GM21367 (cell line): ENCODE results near the gene MAMSTR.
"Not testable (repeated sequence)": the region's sequence is repeated elsewhere in the genome, so short reads cannot be mapped to it uniquely, and the experiment has no call there.

ENCODE experiments used
- ATAC-seq: cut with Tn5 transposase; IDR thresholded peaks from one replicate; pipeline ENCODE4 v1.9.1; 2021; ENCODE audit not compliant: unreplicated experiment

Gene MAMSTR

GRCh38 chr19:48686637-48687036, 32.9 kb downstream of the MAMSTR start:
- not testable (repeated sequence) for ATAC-seq

DNA sequence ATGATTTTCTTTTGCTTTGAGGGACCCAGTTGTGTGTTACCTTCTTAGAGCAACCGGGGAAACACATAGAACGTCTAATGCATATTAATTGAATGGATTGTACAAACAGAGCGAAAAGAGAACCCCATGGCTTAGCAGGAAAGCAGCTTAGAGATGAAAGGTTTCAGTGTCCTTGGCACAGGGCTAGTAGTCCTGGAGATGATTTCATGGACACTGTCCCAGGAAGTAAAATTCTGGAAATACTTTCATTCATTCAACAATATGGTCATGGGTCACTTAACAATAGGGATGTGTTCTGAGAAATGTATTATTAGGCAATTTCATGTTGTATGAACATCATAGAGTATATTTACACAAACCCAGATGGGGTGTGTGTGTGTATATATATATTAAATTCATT, 33.4 kb downstream of the MAMSTR start:
- no peak for ATAC-seq

DNA sequence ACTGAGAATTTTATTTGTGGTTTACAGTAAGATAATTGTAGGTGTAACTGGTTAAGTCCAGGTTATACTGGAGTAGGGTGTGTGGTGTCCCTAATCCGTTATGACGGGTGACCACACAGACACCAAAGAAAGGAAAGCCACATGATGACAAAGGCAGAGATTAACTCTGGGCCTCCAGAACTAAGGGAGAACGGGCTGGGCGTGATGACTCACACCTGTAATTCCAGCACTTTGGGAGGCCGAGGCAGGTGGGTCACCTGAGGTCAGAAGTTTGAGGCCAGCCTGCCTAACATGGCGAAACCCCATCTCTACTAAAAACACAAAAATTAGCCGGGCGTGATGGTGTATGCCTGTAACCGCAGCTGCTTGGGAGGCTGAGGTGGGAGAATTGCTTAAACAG, 33.9 kb downstream of the MAMSTR start:
- ATAC-seq, result no peak

- ATAC-seq, result no peak
Observed at GRCh38 chr19:48683349-48683748, 36.2 kb downstream of the MAMSTR start.

DNA sequence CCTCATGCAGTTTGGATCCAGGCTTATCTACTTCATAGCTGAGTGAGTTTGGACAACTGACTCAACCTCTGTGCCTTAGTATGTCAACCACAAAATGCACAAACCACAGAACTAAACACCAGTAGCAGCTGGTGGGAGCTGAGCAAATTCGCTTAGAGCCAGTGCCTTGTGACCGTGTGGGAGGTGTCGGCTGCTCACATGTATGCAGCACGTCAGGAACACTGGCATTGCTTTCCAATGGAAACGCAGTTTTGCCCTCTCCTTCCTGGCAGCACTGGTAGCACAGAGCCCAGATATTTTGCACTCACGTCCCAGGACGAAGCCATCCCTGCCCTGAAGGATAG, 38.4 kb downstream of the MAMSTR start:
- no peak for ATAC-seq

DNA sequence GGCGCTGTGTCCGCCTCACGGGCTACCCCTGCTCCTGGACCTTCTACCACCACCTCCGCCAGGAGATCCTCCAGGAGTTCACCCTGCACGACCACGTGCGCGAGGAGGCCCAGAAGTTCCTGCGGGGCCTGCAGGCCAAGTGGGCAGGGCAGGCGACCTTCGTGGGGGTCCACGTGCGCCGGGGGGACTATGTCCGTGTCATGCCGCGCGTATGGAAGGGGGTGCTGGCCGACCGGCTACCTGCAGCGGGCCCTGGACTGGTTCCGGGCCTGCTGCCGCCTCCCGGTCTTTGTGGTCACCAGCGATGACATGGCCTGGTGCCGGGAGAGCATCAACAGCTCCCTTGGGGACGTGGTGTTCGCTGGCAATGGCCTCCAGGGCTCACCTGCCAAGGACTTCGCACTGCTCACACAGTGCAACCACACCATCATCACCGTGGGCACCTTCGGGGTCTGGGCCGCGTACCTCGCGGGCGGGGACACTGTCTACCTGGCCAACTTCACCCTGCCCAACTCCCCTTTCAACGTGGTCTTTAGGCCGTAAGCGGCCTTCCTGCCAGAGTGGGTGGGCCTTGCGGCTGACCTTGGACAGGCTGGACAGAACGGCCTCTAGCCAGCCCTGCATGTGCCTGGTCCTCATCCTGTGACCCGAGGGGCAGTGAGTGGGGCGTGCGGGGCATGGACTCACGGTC, 38.9 kb downstream of the MAMSTR start:
- ATAC-seq, result no peak

DNA sequence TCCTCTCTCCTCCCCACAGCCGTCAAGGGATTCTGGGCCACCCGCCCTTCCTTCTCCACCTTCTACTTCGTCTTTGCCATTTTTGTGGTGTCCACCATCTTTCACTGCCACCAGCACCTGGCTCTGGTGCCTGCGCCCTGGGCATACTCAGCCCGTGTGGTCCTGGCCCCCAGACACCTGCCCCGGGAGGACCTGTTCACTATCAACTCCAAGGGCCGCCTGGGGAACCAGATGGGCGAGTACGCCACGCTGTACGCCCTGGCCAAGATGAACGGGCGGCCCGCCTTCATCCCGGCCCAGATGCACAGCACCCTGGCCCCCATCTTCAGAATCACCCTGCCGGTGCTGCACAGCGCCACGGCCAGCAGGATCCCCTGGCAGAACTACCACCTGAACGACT, 39.5 kb downstream of the MAMSTR start:
- not testable (repeated sequence) for ATAC-seq

GRCh38 chr19:48678201-48678600, 41.3 kb downstream of the MAMSTR start:
- no peak for ATAC-seq

GRCh38 chr19:48676887-48677286, 42.6 kb downstream of the MAMSTR start:
- ATAC-seq, result no peak

DNA sequence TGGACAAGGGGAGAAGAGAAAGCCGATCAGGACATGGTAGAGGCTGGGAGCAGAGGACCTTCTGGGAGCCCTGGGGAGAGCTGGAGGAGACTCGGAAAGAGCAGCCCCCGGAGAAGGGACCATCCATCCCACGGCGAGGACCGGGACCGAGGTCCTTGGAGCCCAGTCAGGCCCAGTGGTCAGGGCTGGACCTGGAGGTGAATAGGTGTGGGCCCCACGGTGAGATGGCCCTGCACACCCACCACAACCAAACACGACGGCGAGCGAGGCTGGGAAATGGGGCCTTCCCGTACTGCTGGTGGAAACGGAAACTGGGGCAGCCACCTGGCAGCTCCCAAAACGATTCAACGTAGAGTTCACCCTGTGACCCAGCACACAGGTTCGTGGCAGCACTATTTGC, 43.0 kb downstream of the MAMSTR start:
- no peak for ATAC-seq

DNA sequence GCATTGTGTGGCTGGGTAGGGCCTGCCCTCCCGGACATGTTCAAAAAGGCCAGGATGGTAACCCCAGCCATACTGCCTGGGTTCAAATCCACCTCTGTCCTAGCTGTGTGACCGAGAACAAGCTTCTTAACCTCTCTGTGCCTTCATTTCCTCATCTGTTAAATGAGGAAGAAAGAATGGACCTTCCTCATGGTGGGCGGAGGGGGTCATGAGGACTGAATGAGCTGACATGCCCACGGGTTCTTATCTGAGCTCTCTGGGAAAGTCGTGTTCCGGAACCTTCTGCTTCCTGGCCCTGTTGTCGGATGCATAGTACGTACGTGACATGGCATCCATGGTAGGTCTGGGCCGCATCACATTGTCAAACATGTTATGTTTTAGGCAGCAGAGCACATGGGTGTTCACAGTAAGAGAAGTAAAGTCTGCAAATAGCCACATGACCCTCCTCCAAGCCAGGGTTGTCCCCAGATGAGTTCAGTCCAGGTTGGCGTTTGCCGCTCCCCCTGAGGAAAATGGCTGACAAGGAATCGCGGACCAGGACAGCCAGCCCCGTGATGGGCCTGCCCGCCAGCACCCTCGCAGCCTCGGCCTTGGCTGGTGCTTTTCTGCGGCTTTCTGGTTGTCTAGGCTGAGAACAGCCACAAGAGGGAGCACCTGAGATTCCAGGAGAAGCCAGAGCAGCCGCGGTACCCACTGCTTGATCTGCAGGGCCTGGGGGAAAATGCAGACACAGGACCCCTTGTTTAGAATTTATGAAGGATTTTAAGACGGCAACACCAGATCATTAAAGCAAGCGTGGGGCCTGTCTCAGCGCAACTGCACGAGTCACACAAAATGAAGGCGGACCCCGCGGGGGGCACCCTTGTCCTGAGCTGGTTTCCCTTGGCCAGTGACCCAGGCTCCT, 44.4 kb downstream of the MAMSTR start:
- ATAC-seq, result no peak

- no peak for ATAC-seq
Observed at GRCh38 chr19:48674216-48674809, 45.2 kb downstream of the MAMSTR start.

DNA sequence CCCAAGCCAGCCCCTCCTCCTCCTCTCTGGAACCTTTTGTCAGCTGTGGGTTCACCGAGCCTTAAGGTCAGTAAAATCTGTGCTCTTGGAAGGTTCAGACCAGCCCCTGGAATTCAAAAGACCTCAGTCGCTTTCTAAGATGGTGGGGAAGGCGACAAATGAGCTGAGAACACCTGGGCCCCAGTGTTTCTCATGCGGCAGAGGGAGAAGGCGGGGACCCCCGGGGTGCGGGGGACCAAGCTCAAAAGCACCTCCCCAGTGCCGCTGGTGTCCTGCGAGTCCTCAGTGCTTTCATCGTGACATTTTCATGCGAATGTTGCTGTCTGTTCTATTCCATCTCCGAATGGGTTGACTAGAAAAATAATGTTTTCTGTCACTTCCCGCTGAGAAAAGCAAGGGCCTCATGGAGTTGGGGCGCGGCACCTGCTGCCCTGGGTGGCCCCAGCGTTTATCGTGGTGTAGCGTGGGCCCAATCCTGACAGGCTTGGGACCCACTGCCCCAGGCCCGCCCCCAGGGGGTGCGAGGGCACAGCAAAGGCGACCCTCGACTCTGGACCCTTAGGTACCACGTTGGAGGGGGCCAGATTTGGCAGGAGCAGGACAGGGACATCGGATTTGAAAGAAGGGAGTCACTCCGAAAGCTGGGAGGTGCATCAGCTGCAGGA, 46.0 kb downstream of the MAMSTR start:
- no peak for ATAC-seq

GRCh38 chr19:48672994-48673393, 46.5 kb downstream of the MAMSTR start, which contains the start of gene NTN5:
Gene NTN5 (minus strand): TSS chr19:48673017. CDS start chr19:48670986, 2,031 bp downstream.
- ATAC-seq, result no peak

GRCh38 chr19:48671446-48671995, 48.0 kb downstream of the MAMSTR start:
- ATAC-seq, result no peak

GRCh38 chr19:48670699-48671445, 48.7 kb downstream of the MAMSTR start:
- ATAC-seq, result no peak

- no peak for ATAC-seq
Observed at GRCh38 chr19:48669903-48670668, 49.4 kb downstream of the MAMSTR start.

- no peak for ATAC-seq
Observed at GRCh38 chr19:48668761-48669160, 50.8 kb downstream of the MAMSTR start.

DNA sequence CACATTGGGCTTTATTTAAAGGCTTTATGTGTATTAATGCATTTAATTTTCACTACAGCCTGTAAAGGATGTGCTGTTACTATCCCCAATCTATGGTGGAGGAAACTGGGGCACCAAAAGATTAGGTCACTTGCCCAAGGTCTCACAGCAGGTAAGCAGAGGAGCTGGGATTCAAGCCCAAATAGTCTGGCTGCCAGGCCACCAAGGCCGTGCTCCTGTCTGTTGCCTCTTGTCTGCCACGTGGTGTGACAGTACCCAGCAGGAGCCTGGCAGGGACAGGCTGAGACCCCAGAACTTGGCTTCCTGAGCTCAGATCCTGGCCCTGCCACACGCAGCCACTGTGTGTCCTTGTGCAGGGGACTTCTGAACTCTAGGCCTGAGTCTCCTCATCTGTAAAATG, 51.2 kb downstream of the MAMSTR start:
- no peak for ATAC-seq

GRCh38 chr19:48665786-48666185, 53.7 kb downstream of the MAMSTR start:
- no peak for ATAC-seq
